Activated T-helper 17 cell treated with anti-CD3 and anti-CD28 coated beads, Interleukin-2, amount 50 U/mL, for 72 hours (primary cell): Measurements from ENCODE around the gene HYAL3. TPM values are rescaled to one million over a fixed set of nuclear protein-coding genes. Genes with fewer than 3 reads are reported as not detected.

Experiments
- ATAC-seq: fragments of 150-1000 bp; cut with Tn5 transposase; replicated peaks from 2 replicates; pipeline ENCODE4 v1.10.0; 2021; ENCODE audit warnings: mild to moderate bottlenecking, moderate library complexity
- H3K27ac Mint-ChIP-seq: one replicate; pipeline ENCODE4 v1.8.0; 2022; ENCODE audit warnings: mixed read lengths
- H3K27me3 Mint-ChIP-seq: one replicate; pipeline ENCODE4 v1.8.0; 2022; ENCODE audit warnings: mixed read lengths
- H3K36me3 Mint-ChIP-seq: one replicate; pipeline ENCODE4 v1.8.0; 2022; ENCODE audit warnings: low read depth, mild to moderate bottlenecking, mixed read lengths
- H3K4me1 Mint-ChIP-seq: one replicate; pipeline ENCODE4 v1.8.0; 2022; ENCODE audit warnings: mixed read lengths
- H3K4me3 Mint-ChIP-seq: one replicate; pipeline ENCODE4 v1.8.0; 2022; ENCODE audit warnings: mild to moderate bottlenecking, mixed read lengths
- H3K9me3 Mint-ChIP-seq: one replicate; pipeline ENCODE4 v1.8.0; 2022; ENCODE audit warnings: mixed read lengths
- total RNA-seq, 2 donors: library from RNA; stranded (reverse); gene quantifications; one replicate each; pipeline ENCODE4 v1.2.3, GENCODE V29; 2022

The HYAL3 gene, protein sequence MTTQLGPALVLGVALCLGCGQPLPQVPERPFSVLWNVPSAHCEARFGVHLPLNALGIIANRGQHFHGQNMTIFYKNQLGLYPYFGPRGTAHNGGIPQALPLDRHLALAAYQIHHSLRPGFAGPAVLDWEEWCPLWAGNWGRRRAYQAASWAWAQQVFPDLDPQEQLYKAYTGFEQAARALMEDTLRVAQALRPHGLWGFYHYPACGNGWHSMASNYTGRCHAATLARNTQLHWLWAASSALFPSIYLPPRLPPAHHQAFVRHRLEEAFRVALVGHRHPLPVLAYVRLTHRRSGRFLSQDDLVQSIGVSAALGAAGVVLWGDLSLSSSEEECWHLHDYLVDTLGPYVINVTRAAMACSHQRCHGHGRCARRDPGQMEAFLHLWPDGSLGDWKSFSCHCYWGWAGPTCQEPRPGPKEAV
- total RNA-seq: 10 to 100 TPM; 12.2 to 13.0 TPM

DNA sequence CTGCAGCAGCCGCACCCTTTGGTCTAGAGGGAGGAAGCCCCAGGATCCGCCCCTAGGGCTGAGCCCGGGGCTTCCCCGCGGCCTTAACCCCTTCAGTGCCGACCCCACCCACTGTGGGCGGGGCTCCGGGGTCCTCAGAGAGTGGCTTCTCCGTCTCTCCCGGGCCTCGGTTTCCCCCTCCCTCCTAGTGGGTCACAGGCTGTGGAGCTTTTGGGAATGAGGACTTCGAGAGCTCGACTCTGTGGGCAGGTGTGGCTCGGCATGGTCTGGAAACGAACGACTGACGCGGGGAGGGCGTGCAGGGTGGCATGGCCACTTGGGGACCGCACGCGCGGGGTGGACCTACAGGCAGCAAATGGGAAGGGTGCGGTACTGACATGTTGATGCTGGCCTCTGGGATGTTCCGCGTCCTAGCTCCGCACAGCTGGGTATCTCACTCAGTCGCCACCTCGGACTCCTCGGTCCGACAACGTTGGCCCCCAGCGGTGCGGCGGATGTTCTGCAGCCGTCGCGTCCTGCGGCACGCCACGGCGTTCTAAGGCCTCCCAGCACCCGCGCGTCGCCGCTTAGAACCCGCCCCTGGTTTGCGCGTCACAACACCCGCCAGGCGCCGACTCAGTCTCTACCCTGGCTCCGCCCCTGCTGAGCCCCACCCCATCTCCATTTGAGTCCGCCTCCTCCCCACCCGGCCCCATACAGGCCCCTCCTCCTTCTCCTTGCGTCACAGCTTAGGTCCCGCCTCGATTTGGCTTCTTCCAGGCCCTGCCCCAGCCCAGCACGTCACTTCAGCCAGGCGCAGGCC, at the start of gene HYAL3, which contains the start of gene NAA80:
HYAL3 (minus strand) TSS at position 570 of the 802 bp plus-strand sequence. CDS start 3,803 bp downstream, outside the sequence.
NAA80 (minus strand) TSS at position 570 of the 802 bp plus-strand sequence. CDS start 1,942 bp downstream, outside the sequence.
- H3K27me3 Mint-ChIP-seq: no peaks in the 10 kb centered on the region
- no peaks in the 10 kb centered on the region for H3K36me3 Mint-ChIP-seq
- peaks cover 8% of the 10 kb centered on the region for H3K4me1 Mint-ChIP-seq
- peak; percentile 90 for ATAC-seq
- H3K9me3 Mint-ChIP-seq: no peaks in the 10 kb centered on the region
- H3K27ac Mint-ChIP-seq: peak within 1 kb of the TSS; percentile 94
- H3K4me3 Mint-ChIP-seq: peak within 1 kb of the TSS; percentile 98

DNA sequence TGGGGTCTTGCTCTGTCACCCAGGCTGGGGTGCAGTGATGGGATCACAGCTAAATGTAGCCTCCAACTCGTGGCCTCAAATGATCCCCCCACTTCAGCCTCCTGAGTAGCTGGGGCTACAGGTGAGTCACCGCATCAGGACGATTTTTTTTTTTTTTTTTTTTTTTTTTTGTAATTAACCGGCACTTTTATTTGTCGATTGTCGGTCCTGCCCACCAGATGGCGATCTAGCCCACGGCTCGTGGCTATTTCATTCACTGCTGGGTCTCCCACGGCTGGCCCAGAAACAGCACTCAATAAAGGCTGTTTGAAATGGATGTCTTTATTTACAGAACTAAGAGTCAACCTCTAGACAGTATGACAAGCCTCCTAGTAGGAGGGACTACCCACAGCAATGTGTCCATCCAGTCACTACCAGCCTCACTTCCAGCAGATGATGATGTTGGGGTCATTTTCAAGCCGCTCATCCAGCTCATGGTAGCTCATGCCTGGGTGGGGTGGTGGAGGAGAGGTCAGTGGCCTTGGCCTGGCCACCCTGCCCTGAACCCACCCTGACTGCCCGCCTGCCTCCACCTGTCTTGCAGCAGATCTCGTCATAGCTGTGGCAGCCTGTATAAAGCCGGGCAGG, 48.1 kb upstream of the HYAL3 start:
- H3K4me1 Mint-ChIP-seq: peaks cover 20% of the 10 kb centered on the region
- no peak for ATAC-seq
- no peak overlapping the region for H3K4me3 Mint-ChIP-seq
- no peak overlapping the region for H3K27ac Mint-ChIP-seq
- H3K27me3 Mint-ChIP-seq: no peaks in the 10 kb centered on the region
- H3K36me3 Mint-ChIP-seq: peaks cover 57% of the 10 kb centered on the region
- H3K9me3 Mint-ChIP-seq: no peaks in the 10 kb centered on the region

DNA sequence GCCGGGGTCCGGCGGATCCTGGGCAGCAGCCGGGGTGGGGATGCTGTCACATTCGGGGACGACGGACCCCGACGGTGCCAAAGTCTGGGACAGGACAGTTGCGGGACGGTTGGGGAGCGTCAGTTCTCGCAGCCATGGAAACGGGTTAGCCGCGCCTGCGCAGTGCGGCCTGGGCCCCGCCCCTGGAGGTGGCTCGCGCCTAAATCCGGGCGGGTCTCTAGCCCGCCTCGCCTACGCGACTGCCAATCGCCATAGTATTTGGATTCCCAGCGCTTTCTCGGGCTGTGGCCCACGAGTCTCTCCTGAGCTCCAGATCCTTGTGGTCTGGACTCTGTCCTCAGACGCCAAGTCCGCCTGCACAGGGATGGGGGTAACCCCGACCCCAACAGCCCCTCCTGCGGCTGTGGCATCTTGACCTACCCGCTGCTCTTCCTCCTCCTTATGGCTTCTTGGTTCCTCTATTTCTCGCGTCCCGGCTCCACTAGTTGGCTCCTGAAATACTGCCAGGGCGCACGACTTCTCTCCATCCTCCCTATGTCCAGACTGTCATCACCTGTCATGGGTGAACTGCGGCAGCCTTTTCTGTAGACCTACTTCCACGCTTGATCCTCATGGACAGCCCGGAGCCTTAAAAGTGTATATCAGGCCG, 46.5 kb upstream of the HYAL3 start, which contains the start of gene ZMYND10:
ZMYND10 (minus strand) TSS at position 147 of the 649 bp plus-strand sequence. CDS start 153 bp downstream, outside the sequence.
- H3K27ac Mint-ChIP-seq: no peak within 1 kb of the TSS

DNA sequence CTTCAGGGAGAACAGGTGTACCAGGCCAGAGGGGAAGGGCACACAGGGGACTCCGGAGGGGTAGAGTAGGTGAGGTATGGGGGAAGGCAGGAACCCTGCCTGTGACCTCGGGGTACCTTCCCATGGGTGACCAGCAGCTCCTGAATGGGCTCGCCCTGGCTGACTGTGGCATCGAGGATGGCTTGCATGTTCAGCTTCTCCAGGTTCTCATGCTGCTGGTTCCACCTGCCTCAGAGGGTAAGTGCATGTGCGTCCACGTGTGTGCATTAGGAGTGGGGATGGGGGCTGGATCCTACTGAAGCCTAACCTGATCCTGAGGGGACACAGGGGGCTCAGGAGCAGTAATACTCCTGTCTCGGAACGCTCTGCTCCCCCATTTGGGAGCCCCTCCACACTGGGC, 45.8 kb upstream of the HYAL3 start:
- Mint-ChIP-seq H3K27ac (no peak overlapping the region), H3K9me3 (no peaks in the 10 kb centered on the region), H3K4me3 (peak overlapping the region; percentile 80), H3K36me3 (peaks cover 37% of the 10 kb centered on the region), H3K4me1 (peaks cover 16% of the 10 kb centered on the region), H3K27me3 (no peaks in the 10 kb centered on the region)
- no peak for ATAC-seq

More for the DNA sequence above, 46.5 kb upstream of the HYAL3 start, which contains the start of gene ZMYND10:
- Mint-ChIP-seq H3K27me3 (no peaks in the 10 kb centered on the region), H3K9me3 (no peaks in the 10 kb centered on the region), H3K4me3 (peak within 1 kb of the TSS; percentile 80), H3K36me3 (peaks cover 41% of the 10 kb centered on the region), H3K4me1 (peaks cover 20% of the 10 kb centered on the region)
- ATAC-seq: peak; percentile 34

DNA sequence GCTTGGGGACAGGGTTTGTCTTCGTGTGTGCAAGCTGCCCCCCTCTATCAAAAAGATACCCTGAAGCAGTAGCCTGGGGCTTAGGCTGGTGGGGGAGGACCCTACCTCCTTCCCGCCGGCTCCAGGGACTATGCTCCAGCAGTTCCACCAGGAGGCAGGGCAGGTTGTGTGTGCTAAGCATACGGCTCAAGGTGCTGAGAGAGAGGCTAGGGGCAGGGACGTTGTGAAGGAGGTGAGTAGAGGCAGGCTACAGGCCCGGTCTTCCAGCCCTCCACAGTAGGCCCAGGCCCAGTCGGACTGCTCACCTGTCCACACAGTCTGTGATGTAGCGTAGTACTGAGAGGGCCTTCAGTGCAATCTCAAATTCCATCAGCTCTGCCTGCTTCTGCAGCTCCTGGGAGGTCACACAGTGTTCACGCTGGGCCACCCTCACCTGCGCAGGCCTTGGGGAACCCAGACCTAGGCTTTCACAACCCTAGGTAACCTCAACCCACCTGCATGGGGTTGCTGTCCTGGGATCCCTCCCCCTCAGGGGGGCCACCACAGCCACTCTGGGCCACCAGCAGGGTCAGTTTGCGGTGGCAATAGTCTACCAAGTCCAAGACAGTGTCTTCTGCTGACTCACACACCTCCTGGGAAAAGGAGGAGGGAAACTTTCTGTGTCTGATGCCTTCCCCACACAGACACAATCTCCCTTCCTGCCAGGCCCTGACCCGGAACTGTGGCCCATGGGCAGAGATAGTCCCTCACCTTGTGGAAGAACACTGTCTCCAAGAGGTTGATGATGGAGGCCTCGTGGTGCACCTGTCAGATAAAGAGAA, 43.8 kb upstream of the HYAL3 start:
- Mint-ChIP-seq H3K4me1 (peaks cover 19% of the 10 kb centered on the region), H3K36me3 (peaks cover 38% of the 10 kb centered on the region), H3K27ac (no peak overlapping the region)

DNA sequence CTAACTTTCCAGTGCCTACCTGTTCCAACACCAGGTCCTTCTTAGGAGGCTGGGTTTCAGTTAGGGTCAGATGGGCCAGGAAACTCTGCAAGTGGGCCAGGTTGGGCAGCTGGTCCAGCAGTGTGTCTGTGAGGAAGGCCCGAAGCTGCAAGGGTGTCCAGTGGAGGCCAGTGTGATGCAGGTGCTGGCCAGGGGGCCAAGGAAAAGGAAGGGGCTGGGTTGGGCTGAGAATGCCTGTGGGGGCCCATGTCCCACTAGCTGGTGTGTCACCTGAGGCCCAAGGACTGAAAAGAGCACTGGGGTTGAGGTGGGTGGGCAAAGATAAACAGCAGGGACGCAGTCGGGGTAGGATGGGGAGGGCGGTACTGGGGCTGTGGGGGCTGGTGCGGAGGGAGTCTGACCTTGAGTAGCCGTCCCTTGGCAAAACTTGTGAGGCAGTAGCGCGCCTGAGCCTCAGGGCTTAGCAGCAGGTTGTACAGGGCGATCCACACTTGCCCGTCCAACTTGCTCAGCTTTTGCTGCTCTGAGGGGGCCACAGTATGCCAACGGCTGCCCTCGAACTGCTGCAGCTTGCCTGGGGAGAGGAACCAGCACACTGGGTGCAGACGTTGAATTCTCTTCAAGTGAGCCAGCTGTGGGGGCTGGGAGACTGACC, 42.9 kb upstream of the HYAL3 start:
- peak overlapping the region; percentile 98 for H3K4me3 Mint-ChIP-seq
- H3K27me3 Mint-ChIP-seq: no peaks in the 10 kb centered on the region
- H3K27ac Mint-ChIP-seq: no peak overlapping the region
- no peaks in the 10 kb centered on the region for H3K9me3 Mint-ChIP-seq
- no peak for ATAC-seq
- peaks cover 16% of the 10 kb centered on the region for H3K4me1 Mint-ChIP-seq
- peaks cover 38% of the 10 kb centered on the region for H3K36me3 Mint-ChIP-seq

More for the DNA sequence above, 43.8 kb upstream of the HYAL3 start:
- ATAC-seq: no peak
- no peaks in the 10 kb centered on the region for H3K9me3 Mint-ChIP-seq
- H3K4me3 Mint-ChIP-seq: no peak overlapping the region
- no peaks in the 10 kb centered on the region for H3K27me3 Mint-ChIP-seq

DNA sequence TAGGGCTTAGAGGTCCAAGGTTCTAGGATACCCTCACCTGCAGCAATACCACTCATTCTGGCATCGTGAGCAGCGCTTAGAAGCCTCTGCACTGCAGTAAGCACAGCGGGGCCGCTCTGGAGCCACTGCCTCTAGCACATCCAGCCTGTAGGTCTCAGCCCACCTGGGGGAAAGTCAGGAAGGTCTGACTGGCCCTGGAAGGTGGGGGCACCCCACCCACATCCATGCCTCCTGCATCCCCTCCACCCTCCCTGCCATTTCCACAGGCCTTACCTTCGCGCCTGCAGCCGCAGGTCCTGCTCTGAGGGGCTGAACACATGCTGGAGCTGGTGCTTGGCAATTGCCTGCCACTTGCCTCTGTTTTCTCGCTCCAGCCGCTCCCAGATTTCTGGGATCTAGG, 42.3 kb upstream of the HYAL3 start:
- Mint-ChIP-seq H3K9me3 (no peaks in the 10 kb centered on the region), H3K4me3 (peak overlapping the region; percentile 98), H3K27ac (no peak overlapping the region), H3K36me3 (peaks cover 38% of the 10 kb centered on the region), H3K4me1 (peaks cover 16% of the 10 kb centered on the region), H3K27me3 (no peaks in the 10 kb centered on the region)
- ATAC-seq: no peak

DNA sequence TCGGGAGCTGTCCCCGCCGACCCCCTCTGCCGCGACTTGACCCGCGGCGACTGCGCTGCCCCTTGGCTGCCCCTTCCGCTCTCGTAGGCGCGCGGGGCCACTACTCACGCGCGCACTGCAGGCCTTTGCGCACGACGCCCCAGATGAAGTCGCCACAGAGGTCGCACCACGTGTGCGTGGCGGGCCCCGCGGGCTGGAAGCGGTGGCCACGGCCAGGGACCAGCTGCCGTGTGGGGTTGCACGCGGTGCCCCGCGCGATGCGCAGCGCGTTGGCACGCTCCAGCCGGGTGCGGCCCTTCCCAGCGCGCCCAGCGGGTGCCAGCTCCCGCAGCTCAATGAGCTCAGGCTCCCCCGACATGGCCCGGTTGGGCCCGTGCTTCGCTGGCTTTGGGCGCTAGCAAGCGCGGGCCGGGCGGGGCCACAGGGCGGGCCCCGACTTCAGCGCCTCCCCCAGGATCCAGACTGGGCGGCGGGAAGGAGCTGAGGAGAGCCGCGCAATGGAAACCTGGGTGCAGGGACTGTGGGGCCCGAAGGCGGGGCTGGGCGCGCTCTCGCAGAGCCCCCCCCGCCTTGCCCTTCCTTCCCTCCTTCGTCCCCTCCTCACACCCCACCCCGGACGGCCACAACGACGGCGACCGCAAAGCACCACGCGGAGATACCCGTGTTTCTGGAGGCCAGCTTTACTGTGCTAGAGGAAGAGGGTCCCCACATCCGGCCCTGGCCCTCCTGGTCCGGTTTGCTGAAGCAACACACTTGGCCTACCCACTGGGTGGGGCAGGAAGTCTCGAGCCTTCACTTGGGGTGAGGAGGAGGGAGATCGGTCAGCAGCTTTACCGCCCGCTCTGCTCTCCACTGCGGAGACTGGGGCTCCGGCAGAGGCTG, 41.5 kb upstream of the HYAL3 start, which contains the start of gene RASSF1:
RASSF1 (minus strand) TSS at position 389 of the 882 bp plus-strand sequence; CDS start at position 358, 31 bp downstream.
- no peaks in the 10 kb centered on the region for H3K27me3 Mint-ChIP-seq
- peaks cover 11% of the 10 kb centered on the region for H3K4me1 Mint-ChIP-seq
- peak within 1 kb of the TSS; percentile 98 for H3K4me3 Mint-ChIP-seq
- peak within 1 kb of the TSS; percentile 93 for H3K27ac Mint-ChIP-seq
- no peaks in the 10 kb centered on the region for H3K9me3 Mint-ChIP-seq
- peak; percentile 44 for ATAC-seq
- peaks cover 46% of the 10 kb centered on the region for H3K36me3 Mint-ChIP-seq

DNA sequence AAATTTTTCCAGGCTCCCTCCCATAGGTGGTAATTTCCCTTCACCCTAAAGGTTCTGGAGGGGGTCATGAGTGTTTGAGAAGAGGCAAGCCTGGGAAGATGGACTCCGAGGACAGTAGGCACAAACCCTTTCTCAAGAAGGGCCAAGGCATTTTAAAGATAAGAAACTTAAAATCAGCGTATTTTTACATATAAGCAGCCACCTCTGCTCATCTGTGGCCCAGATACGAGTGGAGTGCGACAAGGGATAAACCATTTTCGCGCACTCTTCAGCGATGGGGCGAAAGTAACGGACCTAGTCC, 40.9 kb upstream of the HYAL3 start:
- Mint-ChIP-seq H3K27me3 (no peaks in the 10 kb centered on the region), H3K4me1 (peaks cover 11% of the 10 kb centered on the region), H3K9me3 (no peaks in the 10 kb centered on the region), H3K36me3 (peaks cover 52% of the 10 kb centered on the region), H3K27ac (peak overlapping the region; percentile 93), H3K4me3 (peak overlapping the region; percentile 98)
- ATAC-seq: no peak

DNA sequence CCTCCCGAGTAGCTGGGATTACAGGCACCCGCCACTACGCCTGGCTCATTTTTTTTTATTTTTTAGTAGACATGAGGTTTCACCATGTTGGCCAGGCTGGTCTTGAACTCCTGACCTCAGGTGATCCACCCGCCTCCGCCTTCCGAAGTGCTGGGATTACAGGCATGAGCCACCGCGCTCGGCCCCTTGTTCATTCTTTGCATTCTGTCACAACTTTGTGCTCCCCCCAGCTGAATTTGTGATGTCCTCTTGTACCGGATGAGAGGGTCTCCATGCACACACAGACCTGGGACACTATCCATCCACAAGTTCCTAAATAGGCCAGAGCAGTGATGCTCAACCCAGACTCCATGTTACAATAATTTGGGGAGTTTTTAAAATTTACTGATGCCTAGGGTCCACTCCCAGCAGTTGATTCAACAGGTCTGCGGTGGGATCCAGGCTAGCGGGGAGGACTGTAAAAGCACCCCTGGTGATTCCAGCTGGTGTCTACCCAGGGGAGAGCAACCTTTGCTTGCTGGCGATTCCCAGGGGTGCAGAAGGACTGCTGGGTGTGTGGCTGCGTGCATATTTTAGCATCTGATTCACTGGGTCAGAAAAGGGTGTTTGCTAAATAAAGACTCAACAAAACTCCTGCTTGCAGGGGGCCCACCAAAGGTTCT, 40.4 kb upstream of the HYAL3 start:
- no peak for ATAC-seq
- Mint-ChIP-seq H3K27me3 (no peaks in the 10 kb centered on the region), H3K4me3 (peak overlapping the region; percentile 98), H3K4me1 (peaks cover 11% of the 10 kb centered on the region), H3K36me3 (peaks cover 57% of the 10 kb centered on the region), H3K27ac (peak overlapping the region; percentile 93), H3K9me3 (no peaks in the 10 kb centered on the region)

DNA sequence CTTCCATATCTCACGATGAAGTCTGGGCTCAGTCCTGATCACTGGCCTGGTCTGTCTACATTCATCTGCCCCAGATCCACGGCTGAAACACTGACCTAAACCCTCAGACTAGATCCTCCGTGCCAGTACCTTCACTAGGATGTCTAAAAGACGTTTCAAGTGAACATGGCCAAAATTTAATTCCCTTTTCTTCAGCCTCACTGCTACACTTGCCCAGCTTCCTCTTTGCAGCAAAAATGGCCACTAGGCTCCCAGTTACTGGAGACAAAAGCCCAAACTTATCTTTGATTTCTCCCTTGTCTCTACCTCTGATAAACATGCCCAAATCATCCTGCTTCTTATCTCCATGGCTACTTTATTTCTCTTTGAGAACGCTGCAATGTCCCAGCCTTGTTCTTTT, 39.8 kb upstream of the HYAL3 start:
- peaks cover 15% of the 10 kb centered on the region for H3K4me1 Mint-ChIP-seq
- no peak for ATAC-seq
- H3K27me3 Mint-ChIP-seq: no peaks in the 10 kb centered on the region
- H3K4me3 Mint-ChIP-seq: peak overlapping the region; percentile 98
- peak overlapping the region; percentile 93 for H3K27ac Mint-ChIP-seq
- H3K36me3 Mint-ChIP-seq: peaks cover 63% of the 10 kb centered on the region
- no peaks in the 10 kb centered on the region for H3K9me3 Mint-ChIP-seq
